NB4 (cell line): ENCODE measurements around the gene REXO2.
A peak's percentile ranks its signal among the peaks of the same experiment; 100 is the strongest.

ENCODE experiments used
- CTCF ChIP-seq: IDR thresholded peaks from one replicate; pipeline ENCODE4 v1.5.1; 2012; ENCODE audit warnings: low read depth, low read length
- POLR2A ChIP-seq: IDR thresholded peaks from 2 replicates; pipeline ENCODE4 v1.6.1; 2011; ENCODE audit warnings: mild to moderate bottlenecking; ENCODE audit not compliant: insufficient read length; ENCODE audit errors: extremely low read depth
- TF ChIP-seq, protein P1 (sequence below): IDR thresholded peaks from 2 replicates; pipeline ENCODE4 v1.6.1; 2011; ENCODE audit warnings: low read depth, low read length

DNA sequence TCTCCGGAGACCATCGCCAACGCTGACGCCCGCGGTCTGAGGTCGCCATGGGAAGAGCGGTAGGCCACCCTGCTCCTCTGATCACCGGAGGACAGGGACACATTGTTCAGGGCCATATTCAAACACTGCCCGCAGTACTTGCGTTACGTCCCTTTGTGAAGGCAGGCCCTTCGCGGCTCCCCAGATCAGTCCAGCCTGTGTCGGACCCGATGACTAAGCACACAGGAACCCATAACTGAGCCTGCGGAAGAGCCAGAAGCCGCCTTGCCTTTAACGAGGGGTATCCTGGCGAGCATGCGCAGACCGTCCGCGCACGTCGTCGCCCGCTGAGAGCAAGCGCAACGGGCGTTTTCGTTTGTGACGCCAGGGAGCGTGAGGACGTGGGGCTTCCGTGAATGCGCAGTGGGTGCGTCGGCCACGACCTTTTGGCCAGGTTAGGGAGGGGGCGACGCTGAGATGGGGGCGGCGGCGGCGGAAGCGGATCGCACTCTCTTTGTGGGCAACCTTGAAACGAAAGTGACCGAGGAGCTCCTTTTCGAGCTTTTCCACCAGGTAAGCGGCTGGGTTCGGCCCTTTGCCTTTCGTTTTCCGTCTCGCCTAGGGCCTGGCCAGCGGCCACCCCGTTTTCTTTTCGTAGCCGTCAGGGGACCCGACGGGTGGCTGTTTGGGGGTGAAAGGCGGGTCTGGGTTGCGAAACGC lies 38.9 kb upstream of the REXO2 start, which contains the start of the genes C11orf71 and RBM7:
- no peak for TF ChIP-seq CTCF
- peak; percentile 99 for TF ChIP-seq POLR2A
- TF ChIP-seq, protein P1, sequence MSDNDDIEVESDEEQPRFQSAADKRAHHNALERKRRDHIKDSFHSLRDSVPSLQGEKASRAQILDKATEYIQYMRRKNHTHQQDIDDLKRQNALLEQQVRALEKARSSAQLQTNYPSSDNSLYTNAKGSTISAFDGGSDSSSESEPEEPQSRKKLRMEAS, result peak; percentile 82
